ENCODE data around the gene PDE6B. TPM values are rescaled to one million over a fixed set of nuclear protein-coding genes. Genes with fewer than 3 reads are reported as not detected.
A peak's percentile ranks its signal among the peaks of the same experiment; 100 is the strongest.

The PDE6B gene
- total and polyA plus RNA-seq, 2 experiments from 2014 or later, result 43.1 to 48.1 TPM

GRCh38 chr4:675980-676870, 50.9 kb downstream of the PDE6B start:
- DNase-seq (ENCODE audit: low read depth in 1 of 2, low spot score in 1 of 2), result no peak
- Histone ChIP-seq H3K36me3 (peaks cover 16% of the 10 kb centered on the region), H3K9me3 (ENCODE audit: low read depth) (no peaks in the 10 kb centered on the region), H3K27ac (peak overlapping the region; percentile 69), H3K4me1 (ENCODE audit: low read depth) (peaks cover 30% of the 10 kb centered on the region), H3K27me3 (no peaks in the 10 kb centered on the region), H3K4me3 (no peak overlapping the region)
- no peak for TF ChIP-seq CTCF (IDR thresholded peaks at IDR 0.05; ENCODE audit: low read depth, low read length)

DNA sequence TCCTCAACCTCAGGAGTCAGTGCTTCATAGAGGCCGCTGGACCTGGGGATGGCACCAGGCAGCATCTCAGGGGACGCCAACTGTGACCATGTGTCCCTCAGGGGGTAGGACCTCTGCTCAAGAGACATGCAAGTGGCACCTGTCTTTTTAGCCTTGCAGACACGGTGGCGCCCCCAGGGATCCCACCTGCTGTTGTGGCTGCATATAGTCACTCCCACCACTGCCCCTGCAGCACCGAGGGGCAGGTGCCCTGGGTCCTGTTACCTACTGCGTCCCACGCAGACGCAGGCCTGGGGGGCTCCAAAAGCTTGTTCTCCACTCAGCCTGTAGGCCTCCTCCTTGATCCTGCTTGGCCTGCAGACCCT, 51.5 kb downstream of the PDE6B start:
- no peak for DNase-seq (ENCODE audit: low read depth in 1 of 2, low spot score in 1 of 2)
- Histone ChIP-seq H3K36me3 (peaks cover 11% of the 10 kb centered on the region), H3K9me3 (ENCODE audit: low read depth) (no peaks in the 10 kb centered on the region), H3K27me3 (no peaks in the 10 kb centered on the region), H3K4me1 (ENCODE audit: low read depth) (peaks cover 30% of the 10 kb centered on the region), H3K4me3 (no peak overlapping the region), H3K27ac (peak overlapping the region; percentile 69)
- no peak for TF ChIP-seq CTCF (IDR thresholded peaks at IDR 0.05; ENCODE audit: low read depth, low read length)

DNA sequence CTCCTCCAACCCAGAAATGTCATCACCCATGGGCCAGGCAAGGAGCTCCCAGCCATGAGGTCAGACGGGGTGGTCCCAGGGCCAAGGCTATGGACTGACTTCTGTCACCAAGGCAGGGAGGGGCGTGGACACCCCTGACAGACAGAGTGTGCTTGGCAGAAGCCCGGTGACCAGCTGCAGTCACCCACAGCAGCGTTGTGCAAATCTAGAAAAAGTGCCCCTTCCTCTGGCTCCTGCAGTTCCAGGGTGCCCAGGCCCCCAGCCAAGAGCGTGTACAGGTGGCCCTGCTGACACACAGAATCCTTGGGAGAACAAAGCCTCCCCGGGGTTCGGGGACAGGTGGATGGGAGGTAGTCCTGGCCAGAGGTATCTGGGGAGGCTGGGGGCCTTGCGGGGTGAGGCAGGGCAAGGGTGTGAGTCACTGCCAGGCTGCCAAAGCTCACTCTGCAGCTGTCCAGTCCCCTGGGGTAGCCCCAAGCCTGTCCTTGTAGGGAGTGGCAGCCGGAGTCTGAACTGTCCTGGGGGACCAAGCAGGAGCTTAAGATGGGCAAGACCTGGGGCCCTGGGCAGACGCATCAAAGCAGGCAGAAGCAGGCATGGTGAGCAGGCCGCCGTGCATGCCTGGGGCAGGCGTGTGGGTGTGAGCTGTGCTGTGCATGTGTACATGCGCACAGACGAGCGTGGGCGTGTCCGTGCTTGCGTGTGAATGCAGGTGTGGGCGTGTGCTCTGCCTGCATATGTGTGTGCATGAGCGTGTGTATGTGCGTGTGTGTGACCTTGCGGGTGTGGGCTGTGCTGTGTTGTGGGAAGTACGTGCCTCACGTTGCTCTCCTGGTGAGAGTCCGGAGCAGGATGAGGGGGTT, 52.3 kb downstream of the PDE6B start:
- Histone ChIP-seq H3K9me3 (ENCODE audit: low read depth) (no peaks in the 10 kb centered on the region), H3K36me3 (peaks cover 3% of the 10 kb centered on the region), H3K4me3 (no peak overlapping the region), H3K27ac (peak overlapping the region; percentile 69), H3K4me1 (ENCODE audit: low read depth) (peaks cover 30% of the 10 kb centered on the region), H3K27me3 (no peaks in the 10 kb centered on the region)
- no peak for DNase-seq (ENCODE audit: low read depth in 1 of 2, low spot score in 1 of 2)
- TF ChIP-seq CTCF (IDR thresholded peaks at IDR 0.05; ENCODE audit: low read depth, low read length), result no peak

DNA sequence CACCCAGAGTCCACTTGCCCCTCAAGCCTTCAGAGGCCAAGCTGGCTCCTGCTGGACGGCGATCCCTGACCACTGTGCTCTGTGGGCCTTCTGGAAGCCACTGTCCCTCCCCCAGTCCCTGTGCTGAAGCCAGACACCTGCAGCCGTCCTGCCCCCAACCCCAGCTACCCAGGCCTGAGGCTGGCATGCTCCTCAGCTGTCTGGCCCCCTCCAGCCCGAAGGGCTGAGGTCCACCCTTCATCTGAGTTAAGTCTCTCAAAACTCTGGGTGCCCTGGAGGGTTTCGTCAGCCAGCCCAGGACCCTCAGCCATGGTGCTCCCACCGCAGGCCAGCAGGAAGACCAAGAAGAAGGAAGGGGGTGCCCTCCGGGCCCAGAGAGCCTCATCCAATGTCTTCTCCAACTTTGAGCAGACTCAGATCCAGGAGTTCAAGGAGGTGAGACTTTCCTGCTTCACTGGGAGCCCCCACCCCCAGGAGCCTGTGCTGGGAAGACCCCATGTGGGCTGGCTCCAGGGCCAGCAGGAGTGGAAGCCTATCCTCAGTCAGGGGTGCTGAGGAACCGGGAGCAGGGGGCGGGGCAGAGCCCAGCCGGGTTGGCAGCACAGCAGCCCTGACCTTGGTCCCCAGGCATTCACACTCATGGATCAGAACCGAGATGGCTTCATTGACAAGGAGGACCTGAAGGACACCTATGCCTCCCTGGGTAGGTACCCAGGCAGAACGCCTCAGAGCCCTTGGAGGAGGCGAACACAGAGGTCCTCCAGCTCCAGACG, 53.1 kb downstream of the PDE6B start:
- H3K4me3 ChIP-seq, result no peak overlapping the region
- TF ChIP-seq CTCF (IDR thresholded peaks at IDR 0.05; ENCODE audit: low read depth, low read length), result no peak
- no peaks in the 10 kb centered on the region for H3K36me3 ChIP-seq
- no peak overlapping the region for H3K27ac ChIP-seq
- H3K9me3 ChIP-seq (ENCODE audit: low read depth), result no peaks in the 10 kb centered on the region
- no peaks in the 10 kb centered on the region for H3K27me3 ChIP-seq
- H3K4me1 ChIP-seq (ENCODE audit: low read depth), result peaks cover 23% of the 10 kb centered on the region
- no peak for DNase-seq (ENCODE audit: low read depth in 1 of 2, low spot score in 1 of 2)

DNA sequence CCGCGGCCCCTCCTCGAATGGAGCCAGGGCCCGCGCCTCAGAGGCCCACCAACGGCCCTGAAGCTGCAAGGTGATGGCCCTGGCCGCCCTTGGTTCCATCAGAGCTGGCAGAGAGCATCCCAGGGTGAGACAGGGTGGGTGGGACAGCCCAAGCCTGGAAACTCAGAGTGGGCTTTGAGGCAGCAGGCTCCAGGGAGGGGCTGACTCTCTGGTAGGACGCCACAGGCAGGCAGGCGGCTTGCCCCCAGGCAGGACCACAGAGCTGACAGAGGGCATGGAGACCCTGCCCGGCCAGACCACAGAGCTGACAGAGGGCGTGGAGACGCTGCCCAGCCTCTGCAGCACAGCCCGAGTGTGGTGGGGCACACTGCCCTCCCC, 53.7 kb downstream of the PDE6B start:
- no peak for DNase-seq (ENCODE audit: low read depth in 1 of 2, low spot score in 1 of 2)
- H3K27me3 ChIP-seq, result no peaks in the 10 kb centered on the region
- H3K4me3 ChIP-seq, result no peak overlapping the region
- no peaks in the 10 kb centered on the region for H3K36me3 ChIP-seq
- TF ChIP-seq CTCF (IDR thresholded peaks at IDR 0.05; ENCODE audit: low read depth, low read length), result no peak
- peaks cover 23% of the 10 kb centered on the region for H3K4me1 ChIP-seq (ENCODE audit: low read depth)
- no peaks in the 10 kb centered on the region for H3K9me3 ChIP-seq (ENCODE audit: low read depth)
- no peak overlapping the region for H3K27ac ChIP-seq
